ENCODE results near the gene TIAM2.
"Not testable (repeated sequence)": the region's sequence is repeated elsewhere in the genome, so short reads cannot be mapped to it uniquely, and the experiment has no call there.

Gene TIAM2

DNA sequence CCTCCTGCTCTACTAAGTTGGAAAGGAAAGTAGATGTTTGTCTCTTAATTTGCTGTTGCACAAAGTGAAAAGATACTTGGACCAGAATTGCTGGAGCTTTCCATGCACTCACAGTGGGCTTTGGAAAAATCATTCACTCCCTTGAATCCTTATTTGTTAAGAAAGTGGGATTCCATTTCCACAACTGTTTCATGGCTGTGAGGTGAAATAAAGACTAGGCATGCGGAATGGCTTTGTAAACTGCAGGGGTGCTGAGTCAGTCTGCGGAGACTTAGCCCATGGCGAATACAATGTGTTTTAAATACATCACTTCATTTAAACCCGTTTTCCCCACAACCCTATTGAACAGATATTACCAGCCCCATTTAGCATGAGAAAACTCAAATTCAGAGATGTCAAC is 231.9 kb downstream of the TIAM2 start:
- no peak for TF ChIP-seq SUZ12 (IDR thresholded peaks at IDR 0.05)
- no peak for TF ChIP-seq ZNF384 (IDR thresholded peaks at IDR 0.05)
- TF ChIP-seq FOXK2 (IDR thresholded peaks at IDR 0.05), result no peak
- TF ChIP-seq FOXM1 (IDR thresholded peaks at IDR 0.05; ENCODE audit: borderline replicate concordance), result no peak
- no peak for TF ChIP-seq L3MBTL2 (conservative IDR thresholded peaks at IDR 0.05)
- no peak for TF ChIP-seq FOXA1 (IDR thresholded peaks at IDR 0.05)
- TF ChIP-seq, protein P1, sequence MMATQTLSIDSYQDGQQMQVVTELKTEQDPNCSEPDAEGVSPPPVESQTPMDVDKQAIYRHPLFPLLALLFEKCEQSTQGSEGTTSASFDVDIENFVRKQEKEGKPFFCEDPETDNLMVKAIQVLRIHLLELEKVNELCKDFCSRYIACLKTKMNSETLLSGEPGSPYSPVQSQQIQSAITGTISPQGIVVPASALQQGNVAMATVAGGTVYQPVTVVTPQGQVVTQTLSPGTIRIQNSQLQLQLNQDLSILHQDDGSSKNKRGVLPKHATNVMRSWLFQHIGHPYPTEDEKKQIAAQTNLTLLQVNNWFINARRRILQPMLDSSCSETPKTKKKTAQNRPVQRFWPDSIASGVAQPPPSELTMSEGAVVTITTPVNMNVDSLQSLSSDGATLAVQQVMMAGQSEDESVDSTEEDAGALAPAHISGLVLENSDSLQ (IDR thresholded peaks at IDR 0.05), result no peak
- no peak for TF ChIP-seq ELF4 (IDR thresholded peaks at IDR 0.05)
- no peak for DNase-seq (ENCODE audit: extremely low spot score)
- ChIA-PET POLR2A (no interaction called here), CTCF (no interaction called here)

DNA sequence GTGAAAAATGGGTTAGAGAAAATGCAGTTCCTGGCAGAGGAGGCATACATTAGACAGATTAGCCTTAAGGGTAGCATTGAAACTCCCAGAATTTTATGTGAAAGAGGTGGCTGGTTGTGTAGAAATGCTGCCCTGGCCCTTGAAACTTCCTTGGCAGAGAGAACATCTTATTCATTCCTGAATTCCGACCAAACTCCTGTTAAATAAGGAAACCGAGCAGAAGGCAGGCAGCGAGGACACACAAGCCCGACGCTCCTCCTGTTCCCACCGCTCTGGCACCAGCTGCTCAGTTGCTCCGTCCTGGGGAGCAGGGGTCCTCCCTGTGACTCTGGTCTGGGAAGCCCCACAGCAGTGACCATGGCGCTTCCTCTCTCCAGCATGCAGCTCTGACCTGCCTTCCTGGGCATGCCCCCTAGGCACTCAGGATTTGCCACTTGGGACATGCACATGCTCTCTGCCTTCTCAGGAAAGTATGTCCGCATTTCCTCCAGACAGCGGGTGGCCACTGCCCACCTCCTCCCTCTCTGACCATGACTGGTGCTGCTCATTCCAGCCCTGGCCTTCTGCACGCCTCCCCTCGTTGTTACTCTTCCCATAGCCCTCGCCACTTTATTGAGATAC is 233.5 kb downstream of the TIAM2 start:
- POLR2A ChIA-PET, result no interaction called here
- CTCF ChIA-PET, result no interaction called here

DNA sequence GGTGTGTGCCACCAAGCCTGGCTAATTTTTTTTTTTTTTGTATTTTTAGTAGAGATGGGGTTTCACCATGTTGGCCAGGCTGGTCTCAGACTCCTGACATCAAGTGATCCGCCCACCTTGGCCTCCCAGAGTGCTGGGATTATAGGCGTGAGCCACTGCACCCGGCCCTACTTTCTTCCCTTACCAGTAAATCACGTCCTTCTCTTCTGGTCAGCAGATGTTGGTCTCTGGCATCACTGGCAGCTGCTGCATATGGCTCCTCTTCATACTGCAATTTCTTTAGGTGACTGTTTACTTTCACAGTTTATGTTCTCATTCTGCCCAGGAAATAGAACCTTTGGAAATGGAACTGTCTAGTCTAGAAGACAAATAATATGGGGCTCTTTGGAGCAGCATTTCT is 235.9 kb downstream of the TIAM2 start:
- POLR2A ChIA-PET; DNase-seq (ENCODE audit: extremely low spot score); CTCF ChIA-PET: not testable (repeated sequence)

More for the DNA sequence above, 233.5 kb downstream of the TIAM2 start:
- TF ChIP-seq BHLHE40 (IDR thresholded peaks at IDR 0.05; ENCODE audit: borderline replicate concordance), result no peak
- no peak for TF ChIP-seq L3MBTL2 (conservative IDR thresholded peaks at IDR 0.05)
- no peak for TF ChIP-seq LEF1 (IDR thresholded peaks at IDR 0.05; ENCODE audit: borderline replicate concordance)
- no peak for DNase-seq (ENCODE audit: extremely low spot score)

DNA sequence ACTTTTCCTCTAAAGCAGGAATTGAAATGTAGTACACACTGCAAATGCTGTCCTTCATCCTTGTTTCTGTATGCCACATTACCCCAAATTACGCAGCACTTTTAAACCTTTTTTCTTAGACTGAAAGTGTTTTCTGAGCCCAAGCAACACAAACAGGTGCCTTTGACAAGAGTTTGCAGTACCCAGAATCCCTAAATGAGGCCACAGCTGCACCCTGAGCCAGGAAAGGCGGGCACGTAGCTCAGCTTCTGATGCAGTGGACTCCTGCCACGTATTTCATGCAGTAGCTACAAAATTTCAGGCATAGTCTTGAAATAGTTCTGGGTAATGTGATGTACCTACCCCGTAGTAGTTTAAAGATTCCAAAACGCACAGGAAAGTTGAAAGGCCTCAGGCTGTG is 237.7 kb downstream of the TIAM2 start:
- ChIA-PET CTCF (interaction anchor here (0.7 kb wide), 1 partner anchor 365 kb away, joined by 3 read pairs; no protein-coding TSS in a partner anchor), POLR2A (no interaction called here)
- DNase-seq (ENCODE audit: extremely low spot score), result no peak
- TF ChIP-seq FOXA1 (IDR thresholded peaks at IDR 0.05), result no peak
- TF ChIP-seq ZNF384 (IDR thresholded peaks at IDR 0.05), result no peak
- TF ChIP-seq TARDBP (IDR thresholded peaks at IDR 0.05), result no peak

DNA sequence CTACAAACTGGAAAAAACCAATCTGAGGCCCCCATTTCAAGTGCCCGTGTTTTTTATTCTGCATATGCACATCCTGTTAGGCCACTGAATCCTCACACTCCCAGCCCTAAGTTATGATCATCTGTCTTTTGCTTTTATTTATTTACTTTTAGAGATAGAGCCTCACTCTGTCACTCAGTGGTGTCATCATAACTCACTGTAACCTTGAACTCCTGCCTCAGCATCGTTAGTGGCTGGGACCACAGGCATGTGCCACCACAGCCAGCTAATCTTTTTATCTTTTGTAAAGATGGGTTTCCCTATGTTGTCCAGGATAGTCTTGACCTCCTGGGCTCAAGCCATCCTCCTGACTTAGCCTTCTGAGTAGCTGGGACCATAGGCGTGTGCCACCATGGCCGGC is 239.1 kb downstream of the TIAM2 start:
- ChIA-PET CTCF (interaction anchor here (0.9 kb wide), 1 partner anchor 13 kb away, joined by 3 read pairs; no protein-coding TSS in a partner anchor), POLR2A (no interaction called here)
- no peak for DNase-seq (ENCODE audit: extremely low spot score)
- no peak for TF ChIP-seq FOXA1 (IDR thresholded peaks at IDR 0.05)
- TF ChIP-seq, protein P1 (IDR thresholded peaks at IDR 0.05), result peak; percentile 50; the same call in 1 of the 2 replicates

DNA sequence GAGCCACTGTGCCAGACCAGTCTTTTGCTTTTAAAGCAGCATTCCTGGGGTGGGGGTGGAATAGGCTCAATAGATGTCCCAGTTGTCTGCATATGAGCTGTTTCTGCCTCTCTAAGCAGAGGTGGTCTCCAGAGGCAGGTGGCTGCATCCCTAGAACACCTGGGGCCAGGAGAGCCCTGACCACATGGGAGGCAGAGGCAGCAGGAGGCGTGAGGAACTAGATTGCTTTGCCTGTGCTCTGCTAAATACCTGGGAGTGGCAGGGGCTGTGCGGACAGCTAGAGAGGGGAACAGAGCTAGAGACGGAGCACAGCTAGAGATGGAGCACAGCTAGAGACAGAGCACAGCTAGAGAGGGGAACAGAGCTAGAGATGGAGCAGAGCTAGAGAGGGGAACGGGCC is 239.6 kb downstream of the TIAM2 start:
- POLR2A ChIA-PET, result no interaction called here
- DNase-seq (ENCODE audit: extremely low spot score), result no peak
- TF ChIP-seq L3MBTL2 (conservative IDR thresholded peaks at IDR 0.05) (no peak), FOXA1 (IDR thresholded peaks at IDR 0.05) (no peak), HDGF (IDR thresholded peaks at IDR 0.05; ENCODE audit: borderline replicate concordance) (no peak), NFRKB (IDR thresholded peaks at IDR 0.05) (no peak), SP1 (IDR thresholded peaks at IDR 0.05) (no peak), ARNT (IDR thresholded peaks at IDR 0.05) (no peak), FOXM1 (IDR thresholded peaks at IDR 0.05; ENCODE audit: borderline replicate concordance) (no peak), ELF4 (IDR thresholded peaks at IDR 0.05) (no peak), CTBP1 (IDR thresholded peaks at IDR 0.05; ENCODE audit: borderline replicate concordance) (no peak), LEF1 (IDR thresholded peaks at IDR 0.05; ENCODE audit: borderline replicate concordance) (no peak), FOXK2 (IDR thresholded peaks at IDR 0.05) (no peak), ZNF384 (IDR thresholded peaks at IDR 0.05) (no peak), BHLHE40 (IDR thresholded peaks at IDR 0.05; ENCODE audit: borderline replicate concordance) (no peak), TARDBP (IDR thresholded peaks at IDR 0.05) (no peak), SUZ12 (IDR thresholded peaks at IDR 0.05) (no peak)
- TF ChIP-seq, protein P1 (IDR thresholded peaks at IDR 0.05), result no peak
- CTCF ChIA-PET, result interaction anchor here (0.6 to 0.9 kb wide), 2 partner anchors 13 to 1517 kb away, joined by 3 read pairs; no protein-coding TSS in a partner anchor

DNA sequence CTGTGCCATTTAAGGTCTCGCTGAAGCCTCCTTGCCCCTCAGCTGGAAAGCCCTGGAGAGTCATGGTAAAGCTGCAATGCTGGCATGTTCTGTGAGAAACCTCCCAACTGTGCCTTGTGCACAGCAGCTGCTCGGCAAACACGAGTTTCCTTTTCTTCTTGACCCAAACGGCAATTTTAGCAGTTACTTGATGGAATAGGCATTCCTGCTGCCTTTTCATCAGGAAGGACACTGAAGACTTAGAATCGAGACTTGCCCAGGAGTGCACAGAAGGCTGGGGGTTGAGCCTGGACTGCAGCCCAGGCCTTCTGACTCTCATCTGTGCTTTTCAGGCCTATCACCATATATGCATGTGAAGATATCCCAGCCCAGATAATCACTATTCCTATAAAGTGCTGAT is 240.0 kb downstream of the TIAM2 start:
- no peak for DNase-seq (ENCODE audit: extremely low spot score)
- CTCF ChIA-PET, result interaction anchor here (0.6 kb wide), 1 partner anchor 1517 kb away, joined by 3 read pairs; no protein-coding TSS in a partner anchor
- no peak for TF ChIP-seq ELF4 (IDR thresholded peaks at IDR 0.05)
- TF ChIP-seq L3MBTL2 (conservative IDR thresholded peaks at IDR 0.05), result no peak
- TF ChIP-seq ARNT (IDR thresholded peaks at IDR 0.05), result no peak
- TF ChIP-seq HDGF (IDR thresholded peaks at IDR 0.05; ENCODE audit: borderline replicate concordance), result no peak
- TF ChIP-seq CTBP1 (IDR thresholded peaks at IDR 0.05; ENCODE audit: borderline replicate concordance), result no peak
- no peak for TF ChIP-seq ZNF384 (IDR thresholded peaks at IDR 0.05)
- TF ChIP-seq NFRKB (IDR thresholded peaks at IDR 0.05), result no peak
- TF ChIP-seq BHLHE40 (IDR thresholded peaks at IDR 0.05; ENCODE audit: borderline replicate concordance), result no peak
- TF ChIP-seq FOXM1 (IDR thresholded peaks at IDR 0.05; ENCODE audit: borderline replicate concordance), result no peak
- TF ChIP-seq SP1 (IDR thresholded peaks at IDR 0.05), result no peak
- TF ChIP-seq TARDBP (IDR thresholded peaks at IDR 0.05), result no peak
- no peak for TF ChIP-seq FOXA1 (IDR thresholded peaks at IDR 0.05)
- TF ChIP-seq, protein P1 (IDR thresholded peaks at IDR 0.05), result no peak
- no peak for TF ChIP-seq SUZ12 (IDR thresholded peaks at IDR 0.05)
- no peak for TF ChIP-seq FOXK2 (IDR thresholded peaks at IDR 0.05)
- TF ChIP-seq LEF1 (IDR thresholded peaks at IDR 0.05; ENCODE audit: borderline replicate concordance), result no peak
- POLR2A ChIA-PET, result no interaction called here

All from HEK293T (cell line).